GM19324 (cell line): ENCODE data around the gene KDM2A.

Source experiments
- ATAC-seq: cut with Tn5 transposase; IDR thresholded peaks from one replicate; pipeline ENCODE4 v1.9.1; 2021; ENCODE audit warnings: mild to moderate bottlenecking, moderate library complexity; ENCODE audit not compliant: unreplicated experiment, low FRiP score

The KDM2A gene

DNA sequence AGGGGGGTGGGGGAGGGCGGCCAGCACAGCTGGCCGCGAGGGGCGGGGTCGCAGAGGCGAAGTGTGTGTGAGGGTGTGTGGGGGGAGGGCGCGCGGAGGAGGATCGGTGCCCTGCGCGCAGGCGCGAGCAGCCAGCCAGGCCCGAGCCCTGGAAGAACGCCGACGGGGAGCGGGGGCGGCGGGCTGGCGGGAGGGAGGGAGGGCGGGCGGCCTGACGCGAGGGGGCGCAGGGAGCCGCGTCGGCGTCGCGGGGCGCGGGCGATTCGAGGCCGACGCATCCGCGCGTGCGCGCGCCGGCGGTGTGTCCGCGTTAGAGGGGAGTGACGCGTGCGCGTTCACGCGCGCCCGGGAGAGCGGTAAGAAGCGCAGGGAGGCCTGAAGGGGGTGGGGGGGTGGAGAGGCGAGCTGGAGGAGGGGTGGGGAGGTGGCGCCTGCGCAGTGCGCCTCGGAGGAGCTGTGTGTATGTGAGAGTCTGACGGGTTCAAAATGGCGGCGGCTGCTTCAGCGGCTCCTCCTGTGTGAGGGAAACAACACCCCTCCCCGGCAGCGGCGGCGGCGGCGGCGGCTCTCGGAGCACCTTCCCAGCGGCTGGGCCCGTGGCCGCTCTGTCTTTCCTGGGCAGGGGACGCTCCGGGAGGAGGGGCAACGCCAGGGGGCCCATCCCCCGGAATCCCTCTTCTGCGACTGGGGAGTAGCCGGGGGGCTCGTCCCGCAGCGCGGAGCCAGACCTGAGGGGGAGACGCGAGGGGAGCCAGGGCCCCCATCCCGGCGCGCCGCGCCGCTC lies at the start of gene KDM2A:
Gene KDM2A (plus strand): TSS at position 463 of the 784 bp plus-strand sequence. CDS start 2,054 bp downstream, outside the sequence.
- ATAC-seq, result peak; percentile 79

DNA sequence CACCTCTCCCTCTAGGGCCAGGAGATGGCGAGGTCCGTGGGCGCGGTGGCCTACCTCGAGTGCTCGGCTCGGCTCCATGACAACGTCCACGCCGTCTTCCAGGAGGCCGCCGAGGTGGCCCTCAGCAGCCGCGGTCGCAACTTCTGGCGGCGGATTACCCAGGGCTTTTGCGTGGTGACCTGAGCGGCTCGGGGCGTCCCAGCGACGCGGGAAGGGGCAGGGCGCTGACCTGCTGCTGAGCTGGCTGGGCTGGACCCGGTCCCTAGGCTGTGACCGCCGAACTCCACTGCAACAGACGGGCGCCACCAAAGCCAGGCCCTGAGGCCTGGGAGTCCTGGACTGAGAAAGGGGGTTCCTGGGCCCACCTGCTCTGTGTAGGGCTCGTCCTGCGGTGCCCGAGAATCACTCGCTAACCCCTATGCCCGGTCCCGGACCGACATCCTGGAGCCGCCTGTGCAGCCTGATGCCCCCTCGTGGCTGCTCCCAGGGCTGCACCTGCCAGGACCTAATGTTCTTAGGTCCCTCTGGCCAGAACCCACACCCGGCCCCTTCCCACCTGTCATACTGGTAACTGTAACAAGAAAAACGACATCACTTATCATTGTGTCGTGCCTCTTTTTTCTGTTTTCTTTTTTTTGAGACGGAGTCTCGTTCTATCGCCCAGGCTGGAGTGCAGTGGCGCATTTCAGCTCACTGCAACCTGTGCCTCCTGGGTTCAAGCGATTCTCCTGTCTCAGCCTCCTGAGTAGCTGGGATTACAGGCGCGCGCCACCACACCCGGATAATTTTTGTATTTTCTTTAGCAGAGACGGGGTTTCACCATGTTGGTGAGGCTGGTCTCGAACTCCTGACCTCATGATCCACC lies 47.4 kb upstream of the KDM2A start:
- no peak for ATAC-seq

DNA sequence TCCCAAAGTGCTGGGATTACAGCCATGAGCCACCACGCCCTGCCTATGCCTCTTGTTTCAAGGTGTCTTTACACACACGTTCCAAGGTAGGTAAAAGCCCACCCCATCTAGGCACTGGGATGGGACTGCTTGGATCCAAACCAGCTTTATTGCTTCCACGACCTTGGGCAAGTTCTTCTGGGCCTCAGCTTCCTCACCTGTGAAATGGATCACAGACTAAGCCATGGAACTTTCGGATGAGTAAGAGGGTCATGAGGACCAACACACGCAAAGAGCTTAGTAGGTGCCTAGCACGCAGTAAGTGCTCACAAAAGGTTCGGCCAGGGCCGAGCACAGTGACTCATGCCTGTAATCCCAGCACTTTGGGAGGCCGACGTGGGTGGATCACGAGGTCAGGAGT lies 46.8 kb upstream of the KDM2A start:
- ATAC-seq, result no peak

DNA sequence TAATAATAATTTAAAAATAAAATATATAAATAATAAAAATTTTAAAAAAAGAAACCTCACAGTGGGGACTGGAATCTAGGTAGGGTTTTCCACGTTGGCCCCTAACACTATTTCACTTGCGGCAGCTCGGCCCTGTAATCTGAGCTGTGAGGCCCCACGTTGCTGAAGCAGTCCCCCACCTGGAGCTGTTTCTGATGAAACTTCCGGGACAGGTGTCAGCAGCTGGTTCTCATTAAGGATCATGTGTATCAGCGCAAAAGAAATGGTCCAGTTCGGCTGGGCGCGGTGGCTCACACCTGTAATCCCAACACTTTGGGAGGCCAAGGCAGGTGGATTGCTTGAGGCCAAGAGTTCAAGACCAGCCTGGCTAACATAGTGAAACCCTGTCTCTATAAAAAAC lies 45.2 kb upstream of the KDM2A start:
- no peak for ATAC-seq

DNA sequence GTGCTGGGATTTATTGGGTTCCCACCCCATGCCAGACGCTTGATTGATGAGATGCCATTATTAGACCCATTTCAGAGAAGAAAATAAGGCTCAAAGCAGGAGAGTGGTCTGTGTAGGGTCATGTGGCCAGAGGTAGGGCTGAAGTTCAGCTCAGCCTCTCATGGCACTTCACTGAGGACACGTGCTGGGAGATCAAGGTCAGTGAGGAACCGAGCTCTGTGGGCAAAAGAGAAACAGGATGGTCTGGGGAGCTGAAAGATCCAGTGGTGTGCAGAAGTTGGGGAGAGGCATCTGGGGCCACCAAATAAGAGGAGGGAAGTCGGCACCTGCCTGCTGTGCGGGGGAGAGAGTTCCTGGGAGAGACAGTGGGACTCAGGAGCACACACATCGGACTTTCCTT lies 42.9 kb upstream of the KDM2A start:
- no peak for ATAC-seq

DNA sequence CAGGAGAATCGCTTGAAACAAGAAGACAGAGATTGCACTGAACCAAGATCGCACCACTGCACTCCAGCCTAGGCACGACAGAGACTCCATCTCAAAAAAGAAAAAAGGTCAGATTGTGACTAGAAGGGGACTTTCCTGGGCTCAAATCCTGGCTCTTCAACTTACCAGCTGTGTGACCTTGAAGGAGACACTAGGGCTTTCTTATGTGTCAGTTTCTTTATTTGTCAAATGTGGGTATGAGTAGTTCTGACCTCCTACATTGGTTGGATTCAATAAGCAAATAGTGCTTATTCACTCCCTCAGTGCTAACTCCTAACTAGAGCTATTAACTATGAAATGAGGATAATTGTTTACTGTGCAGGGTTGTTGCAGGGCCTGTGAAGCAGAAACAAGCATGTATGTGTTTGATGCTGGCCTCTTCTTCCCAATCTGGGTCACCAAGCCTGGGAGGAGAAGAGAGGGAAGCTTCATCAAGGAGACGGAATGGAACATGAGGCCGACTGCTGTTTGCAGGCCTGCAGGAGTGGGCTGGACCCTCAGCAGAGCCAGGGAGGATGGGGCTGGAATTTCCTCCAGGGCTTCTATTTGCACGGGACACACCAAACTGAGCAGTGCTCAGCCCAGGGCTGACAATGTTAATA lies 39.9 kb upstream of the KDM2A start:
- ATAC-seq, result no peak

DNA sequence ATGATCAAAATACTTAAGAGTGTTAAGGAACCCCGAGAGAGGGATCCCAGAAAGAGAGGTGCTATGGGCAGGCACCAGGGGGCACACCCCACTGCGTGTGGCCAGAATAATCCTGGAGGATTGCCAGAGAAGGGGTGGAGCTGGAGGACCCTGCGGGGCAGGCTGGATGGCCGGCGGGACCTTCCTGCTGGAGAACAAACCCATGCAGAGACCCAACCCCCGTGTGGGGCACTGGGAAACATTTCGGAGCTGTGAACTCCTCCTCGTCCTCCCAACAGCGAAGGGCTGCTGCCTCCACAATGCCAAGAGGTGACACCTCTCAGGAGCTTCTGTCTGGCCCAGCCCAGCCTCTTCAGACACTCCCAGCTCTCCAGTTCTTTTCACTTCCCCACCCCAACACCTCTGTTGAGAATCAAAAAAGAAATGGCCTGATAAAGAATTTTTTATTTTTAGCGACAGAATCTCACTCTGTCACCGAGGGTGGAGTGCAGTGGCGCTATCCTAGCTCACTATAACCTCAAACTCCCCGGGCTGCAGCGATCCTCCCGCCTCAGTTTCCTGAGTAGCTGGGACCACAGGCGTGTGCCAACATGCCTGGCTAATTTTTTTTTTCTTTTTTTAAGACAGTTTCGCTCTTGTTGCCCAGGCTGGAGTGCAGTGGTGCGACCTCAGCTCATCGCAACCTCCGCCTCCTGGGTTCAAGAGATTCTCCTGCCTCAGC lies 36.8 kb upstream of the KDM2A start:
- no peak for ATAC-seq

DNA sequence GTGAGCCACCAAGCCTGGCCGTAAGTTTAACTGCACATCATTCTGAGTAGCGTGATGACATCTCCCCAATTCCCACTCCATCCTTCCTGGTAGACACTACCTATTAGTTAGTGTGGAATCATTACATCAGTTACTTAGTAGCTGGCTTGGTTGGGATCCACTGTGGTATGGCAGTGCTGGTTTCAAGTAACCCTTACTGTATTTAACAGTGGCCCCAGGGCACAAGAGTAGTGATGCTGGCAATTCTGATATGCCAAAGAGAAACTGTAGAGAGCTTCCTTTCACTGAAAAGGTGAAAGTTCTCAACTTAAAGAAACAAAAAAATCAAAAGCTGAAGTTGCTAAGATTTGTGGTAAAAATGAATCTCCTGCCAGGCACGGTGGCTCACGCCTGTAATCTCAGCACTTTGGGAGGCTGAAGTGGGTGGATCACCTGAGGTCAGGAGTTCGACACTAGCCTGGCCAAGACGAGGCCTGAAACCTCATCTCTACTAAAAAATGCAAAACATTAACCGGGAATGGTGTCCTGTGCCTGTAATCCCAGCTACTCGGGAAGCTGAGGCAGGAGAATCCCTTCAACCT lies 35.2 kb upstream of the KDM2A start:
- no peak for ATAC-seq

DNA sequence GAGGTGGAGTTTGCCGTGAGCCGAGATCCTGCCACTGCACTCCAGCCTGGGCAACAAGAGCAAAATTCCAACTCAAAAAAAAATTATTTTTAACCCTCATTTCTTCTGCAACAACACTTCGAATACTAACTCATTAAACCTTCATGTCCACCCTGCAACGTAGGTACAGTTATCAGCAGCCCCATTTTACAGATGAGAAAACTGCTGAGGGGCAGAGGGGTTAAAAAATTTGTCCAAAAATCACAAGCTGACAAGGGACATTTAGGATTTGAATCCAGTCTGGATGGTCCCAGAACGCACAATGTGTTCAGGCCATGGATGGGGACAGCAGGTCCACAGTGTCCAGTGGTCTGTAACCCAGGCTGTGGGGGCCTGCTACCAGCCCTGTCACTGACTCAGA lies 33.4 kb upstream of the KDM2A start:
- no peak for ATAC-seq

DNA sequence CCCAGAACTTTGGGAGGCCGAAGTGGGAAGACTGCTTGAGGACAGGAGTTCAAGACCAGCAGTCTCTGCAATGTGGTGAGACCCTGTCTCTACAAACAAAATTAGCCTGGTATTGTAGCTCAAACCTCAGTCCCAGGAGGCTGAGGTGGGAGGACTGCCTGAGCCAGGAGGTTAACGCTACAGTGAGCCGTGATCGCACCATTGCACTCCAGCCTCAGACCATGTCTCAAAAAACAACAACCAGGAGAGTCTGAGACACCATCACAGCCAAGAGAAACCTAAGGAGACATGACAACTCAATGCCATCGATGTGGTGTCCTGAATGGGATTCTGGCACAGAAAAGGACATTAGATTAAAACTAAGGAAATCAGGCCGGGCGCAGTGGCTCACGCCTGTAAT lies 28.3 kb upstream of the KDM2A start:
- ATAC-seq, result no peak

DNA sequence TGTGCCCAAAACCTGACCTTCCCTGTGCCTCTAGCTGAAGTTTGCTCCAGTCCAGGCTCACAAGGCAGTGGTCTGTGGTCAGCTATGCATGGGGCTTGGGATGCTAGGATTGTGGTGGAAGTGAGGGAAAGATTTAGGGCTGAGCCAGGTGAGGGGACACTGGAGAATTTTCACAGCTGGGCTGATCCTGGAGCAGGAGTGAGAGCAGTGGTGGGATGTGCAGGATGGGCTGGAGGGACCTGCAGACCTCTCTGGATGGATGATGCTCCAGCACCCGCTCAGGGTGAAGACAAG lies 23.9 kb upstream of the KDM2A start:
- ATAC-seq, result no peak

DNA sequence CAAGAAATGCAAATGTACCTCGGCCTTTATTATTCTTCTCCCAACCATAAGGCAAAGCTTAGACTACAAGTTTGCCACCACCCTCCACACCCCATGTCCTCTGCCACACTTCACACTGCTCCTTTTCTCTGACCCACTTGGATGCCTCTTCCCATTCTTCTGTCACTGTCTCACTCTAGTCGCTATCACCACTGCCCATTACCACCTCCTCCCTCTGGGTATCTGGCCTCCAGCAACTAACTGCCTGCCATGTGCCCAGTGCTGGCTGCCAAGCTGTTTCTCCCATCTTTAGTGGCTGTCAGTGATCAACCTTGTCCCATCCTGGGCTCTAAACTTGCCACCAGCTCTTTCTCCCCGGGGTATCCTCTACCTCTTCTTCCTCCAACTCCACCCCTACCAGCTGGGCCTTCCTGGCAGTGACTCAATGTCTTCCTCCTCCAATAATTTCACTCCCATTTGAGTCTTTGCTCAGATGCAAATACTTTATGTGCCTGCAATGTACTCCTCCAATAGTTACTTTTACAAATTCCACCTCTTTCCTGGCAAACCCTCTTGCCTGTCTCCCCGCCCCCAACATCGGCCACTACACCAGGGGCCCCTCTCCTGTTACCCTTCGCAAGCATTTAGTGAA lies 20.1 kb upstream of the KDM2A start:
- ATAC-seq, result no peak

DNA sequence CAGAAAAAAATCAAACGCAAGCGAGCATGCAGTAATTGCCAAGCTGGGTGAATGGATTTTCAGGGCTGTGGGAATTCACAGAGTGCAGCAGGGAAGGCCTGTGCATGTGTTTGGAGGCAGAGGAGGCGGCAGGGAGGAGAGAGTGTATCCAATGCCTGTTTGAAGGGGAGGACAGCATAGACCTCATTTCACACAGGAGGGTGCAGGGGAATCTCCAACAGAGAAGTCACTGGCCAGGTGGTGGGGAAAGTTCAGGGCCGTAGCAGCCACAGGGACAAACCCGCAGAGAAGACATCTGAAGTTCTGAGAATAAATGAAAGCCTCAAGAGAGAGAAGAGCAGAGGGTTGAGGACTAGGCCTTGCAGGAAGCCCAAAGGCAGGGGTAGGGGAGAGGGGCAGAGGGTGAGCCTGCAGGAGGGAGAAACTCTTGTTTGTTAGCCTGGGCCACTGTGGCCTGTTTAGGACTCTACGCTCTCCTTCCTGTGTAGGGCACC lies 19.2 kb upstream of the KDM2A start:
- ATAC-seq, result no peak

DNA sequence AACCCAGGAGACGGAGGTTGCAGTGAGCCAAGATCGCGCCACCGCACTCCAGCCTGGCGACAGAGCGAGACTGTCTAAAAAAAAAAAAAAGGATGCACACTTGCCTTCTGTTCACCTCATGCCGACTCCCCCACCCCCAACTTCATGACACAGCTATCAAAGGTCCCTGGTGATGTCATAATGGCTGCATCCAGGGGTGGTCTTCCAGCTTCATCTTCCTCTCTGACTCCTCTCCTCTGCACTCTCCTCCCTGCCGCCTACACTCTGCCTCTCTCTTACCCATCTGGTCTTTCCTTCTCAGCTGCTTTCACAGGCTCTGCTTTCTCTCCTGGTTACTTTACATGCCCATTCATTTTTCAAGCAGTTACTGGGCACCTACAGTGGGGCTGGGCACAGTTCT lies 16.4 kb upstream of the KDM2A start:
- ATAC-seq, result no peak

DNA sequence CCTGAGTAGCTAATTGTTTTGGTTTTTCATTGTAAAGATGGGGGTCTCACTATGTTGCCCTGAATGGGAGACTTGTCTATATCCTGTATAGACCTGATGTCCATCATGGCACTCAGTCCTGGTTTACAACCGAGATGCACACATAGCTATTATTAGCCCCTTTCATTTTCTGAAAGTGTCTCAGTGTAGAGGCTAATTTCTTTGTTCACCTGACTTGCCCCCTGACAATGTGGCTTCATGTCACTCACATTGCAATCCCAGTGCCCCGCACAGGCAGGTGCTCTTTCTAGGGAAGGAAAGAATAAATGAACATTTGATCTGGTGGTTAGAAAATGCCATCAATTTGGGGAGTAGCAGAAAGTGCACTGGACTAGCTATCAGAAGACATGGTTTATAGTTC lies 13.1 kb upstream of the KDM2A start:
- ATAC-seq, result no peak

DNA sequence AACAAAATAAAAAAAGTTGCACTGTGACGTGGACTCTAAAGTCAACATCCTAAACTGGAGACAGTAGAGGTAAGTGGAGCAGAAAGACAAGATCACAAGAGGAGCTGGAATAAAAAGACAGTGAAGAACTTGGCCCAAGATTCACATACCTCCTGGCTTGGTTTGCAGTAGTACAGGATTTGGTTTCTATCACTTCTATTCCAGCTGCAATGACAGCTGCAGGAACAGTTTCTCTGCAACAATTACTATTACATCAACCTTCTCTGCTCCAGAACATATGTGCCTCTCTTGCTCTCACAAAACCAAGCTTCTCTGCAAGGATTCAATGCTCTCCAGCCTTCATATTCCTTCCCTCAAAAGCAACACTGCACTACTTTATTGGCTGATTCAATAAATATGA lies 7.8 kb upstream of the KDM2A start:
- ATAC-seq, result no peak

DNA sequence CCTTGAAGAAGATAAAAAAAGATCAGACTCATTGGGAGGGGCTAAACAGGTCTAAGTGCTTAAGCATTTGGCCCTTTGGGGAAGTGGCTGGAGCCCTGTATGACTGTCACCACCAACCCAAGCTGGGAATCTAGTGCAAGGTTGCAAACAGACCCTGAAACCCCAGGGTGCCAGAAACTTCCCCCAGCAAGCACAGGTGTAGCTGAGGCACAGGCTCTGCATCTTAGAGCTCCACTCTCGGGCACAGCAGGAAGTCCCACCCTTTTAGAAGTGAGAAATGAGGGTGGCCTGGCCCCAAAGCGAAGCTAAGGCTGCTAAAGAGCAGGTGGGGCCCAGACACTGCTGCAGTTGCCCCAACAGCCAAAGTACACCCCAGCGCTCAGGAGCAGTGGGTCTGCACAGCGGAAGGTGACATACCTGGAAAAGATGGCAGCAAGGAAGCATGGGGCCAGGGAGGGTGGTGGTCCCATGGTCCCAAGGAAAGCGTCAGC lies 5.8 kb upstream of the KDM2A start:
- peak; percentile 56 for ATAC-seq

DNA sequence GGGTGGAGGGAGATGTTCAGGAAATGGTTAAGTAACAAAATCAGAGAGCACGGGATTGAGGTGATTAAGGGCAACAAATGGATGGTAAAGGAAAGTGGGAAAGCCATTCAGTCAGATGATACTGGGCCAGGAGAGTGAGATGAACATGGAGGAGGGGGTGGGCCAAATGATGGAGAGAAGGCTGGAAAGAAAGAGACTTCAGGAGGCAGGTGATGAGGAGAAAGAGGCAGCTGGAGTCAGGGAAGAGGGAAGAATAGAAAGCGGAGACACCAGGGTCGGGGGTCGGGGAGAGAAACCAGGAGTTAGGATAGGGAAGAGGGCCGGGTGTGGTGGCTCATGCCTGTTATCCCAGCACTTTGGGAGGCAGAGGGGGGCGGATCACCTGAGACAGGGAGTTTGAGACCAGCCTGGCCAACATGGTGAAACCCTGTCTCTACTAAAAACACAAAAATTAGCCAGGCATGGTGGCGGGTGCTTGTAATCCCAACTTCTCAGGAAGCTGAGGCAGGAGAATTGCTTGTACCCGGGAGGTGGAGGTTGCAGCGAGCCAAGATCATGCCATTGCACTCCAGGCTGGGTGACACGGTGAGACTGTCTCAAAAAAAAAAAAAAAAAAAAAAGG lies 4.7 kb upstream of the KDM2A start:
- ATAC-seq, result no peak

DNA sequence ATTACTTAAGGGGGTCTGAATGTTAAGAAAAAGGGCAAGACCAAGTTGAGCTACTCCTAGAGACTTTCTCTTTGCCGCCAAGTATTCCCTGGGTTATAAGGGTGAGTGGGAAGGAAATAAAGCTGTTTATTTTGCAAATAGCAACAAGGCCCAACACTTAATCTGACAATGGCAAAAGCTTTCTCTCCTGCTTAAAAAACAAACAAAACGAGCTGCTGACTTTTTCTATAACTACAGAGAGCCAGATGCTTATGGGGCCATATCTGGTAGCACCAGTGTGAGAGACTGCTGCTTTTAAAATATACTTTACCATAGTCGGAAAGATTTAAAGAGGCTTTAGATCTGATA lies 2.3 kb upstream of the KDM2A start:
- ATAC-seq, result no peak
